Measurements from ENCODE around the gene KCNMA1. TPM values are rescaled to one million over a fixed set of nuclear protein-coding genes. Genes with fewer than 3 reads are reported as not detected.
A peak's percentile ranks its signal among the peaks of the same experiment; 100 is the strongest.

The KCNMA1 gene
- polyA plus RNA-seq, 1 of the 3 experiments (the other 2 are of a cell fraction): 107 TPM

DNA sequence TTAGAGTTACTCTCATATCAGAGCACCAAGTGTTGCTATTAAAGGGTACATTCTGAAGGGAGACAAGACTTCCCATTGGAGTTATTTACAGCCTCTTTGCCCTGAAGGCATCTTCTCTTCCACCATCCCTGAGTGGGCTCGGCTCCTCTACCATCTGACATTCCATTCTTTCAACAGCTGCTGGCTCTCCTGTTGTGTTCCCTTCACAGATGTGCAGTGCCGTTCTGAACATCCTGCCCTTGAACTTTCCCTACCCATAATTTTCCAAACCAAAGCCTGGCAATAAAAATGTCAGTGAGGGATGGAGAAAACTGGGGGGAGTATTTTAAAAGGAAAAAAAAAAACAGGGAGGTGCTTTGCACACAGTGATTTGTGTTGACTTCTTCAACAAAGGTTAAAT lies 392.9 kb downstream of the KCNMA1 start (continued):
- TF ChIP-seq FOSL2 (IDR thresholded peaks at IDR 0.05; ENCODE audit: borderline replicate concordance, low read depth) (no peak), SMC3 (IDR thresholded peaks at IDR 0.05; ENCODE audit: low read depth, low read length) (no peak), NFIC (IDR thresholded peaks at IDR 0.05; ENCODE audit: borderline replicate concordance) (no peak), SIN3A (IDR thresholded peaks at IDR 0.05; ENCODE audit: borderline replicate concordance, low read depth, low read length) (no peak), FOXM1 (IDR thresholded peaks at IDR 0.05; ENCODE audit: low read depth) (no peak)
- TF ChIP-seq, protein P1, sequence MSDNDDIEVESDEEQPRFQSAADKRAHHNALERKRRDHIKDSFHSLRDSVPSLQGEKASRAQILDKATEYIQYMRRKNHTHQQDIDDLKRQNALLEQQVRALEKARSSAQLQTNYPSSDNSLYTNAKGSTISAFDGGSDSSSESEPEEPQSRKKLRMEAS (IDR thresholded peaks at IDR 0.05; ENCODE audit: low read depth): no peak

DNA sequence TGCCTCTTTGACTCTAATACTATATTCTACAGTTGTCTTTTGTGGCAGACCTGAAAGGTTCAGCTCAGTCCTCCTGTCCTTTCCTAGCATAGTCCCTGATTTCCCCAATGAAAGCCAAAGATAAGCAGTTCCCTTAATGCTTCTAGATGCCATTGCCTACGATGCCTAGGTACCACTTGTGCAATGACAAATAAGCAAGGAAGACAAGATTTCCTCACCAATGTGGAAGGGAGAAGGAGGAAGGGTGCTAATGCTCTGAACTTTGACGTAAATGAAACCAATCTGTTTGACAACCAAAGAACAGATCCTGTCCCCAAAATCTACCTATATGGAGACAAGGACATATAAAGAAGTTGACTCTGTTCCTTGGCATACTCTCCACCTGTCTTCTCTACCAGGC lies 393.3 kb downstream of the KCNMA1 start:
- no peak overlapping the region for H3K27ac ChIP-seq (ENCODE audit: low read depth in 2 of 2, low read length in 1 of 2)
- POLR2A ChIA-PET: no interaction called here
- no peaks in the 10 kb centered on the region for H3K9me3 ChIP-seq
- H3K4me2 ChIP-seq: no peak overlapping the region
- H3F3A ChIP-seq (replicated peaks; ENCODE audit: insufficient read depth): peaks cover 12% of the 10 kb centered on the region
- no peaks in the 10 kb centered on the region for H4K20me1 ChIP-seq (ENCODE audit: insufficient read depth)
- no peaks in the 10 kb centered on the region for H3K27me3 ChIP-seq (ENCODE audit: insufficient read depth)
- H3K9me2 ChIP-seq: no peaks in the 10 kb centered on the region
- H3K4me3 ChIP-seq (ENCODE audit: low read depth in 2 of 2, low read length in 1 of 2): no peak overlapping the region
- DNase-seq: no peak
- no peaks in the 10 kb centered on the region for H3K79me2 ChIP-seq (ENCODE audit: insufficient read depth)
- peaks cover 23 to 26% of the 10 kb centered on the region in 2 experiments; a peak in 3 of 4 replicates for H3K4me1 ChIP-seq (ENCODE audit: control insufficient read depth in 1 of 2, insufficient read depth in 2 of 2, low read depth in 1 of 2, low read length in 1 of 2)
- H3K9ac ChIP-seq: no peak overlapping the region
- H3K36me3 ChIP-seq (replicated peaks in 1 of 2; ENCODE audit: control insufficient read depth in 1 of 2, insufficient read depth in 2 of 2, low read length in 1 of 2): peaks cover 5 to 8% of the 10 kb centered on the region in 2 experiments
- H2AFZ ChIP-seq (ENCODE audit: low read depth): no peak overlapping the region
- WGBS (ENCODE audit: low lambda C conversion rate): 84% methylated on average over 2 of the region's 2 CpGs
- CTCF ChIA-PET: interaction anchor here (2.8 to 8.3 kb wide), 2 partner anchors 70 to 395 kb away, joined by 14 to 140 read pairs; partner anchors contain the start of gene KCNMA1
- no peak for TF ChIP-seq MXI1 (IDR thresholded peaks at IDR 0.05; ENCODE audit: low read depth, low read length)

DNA sequence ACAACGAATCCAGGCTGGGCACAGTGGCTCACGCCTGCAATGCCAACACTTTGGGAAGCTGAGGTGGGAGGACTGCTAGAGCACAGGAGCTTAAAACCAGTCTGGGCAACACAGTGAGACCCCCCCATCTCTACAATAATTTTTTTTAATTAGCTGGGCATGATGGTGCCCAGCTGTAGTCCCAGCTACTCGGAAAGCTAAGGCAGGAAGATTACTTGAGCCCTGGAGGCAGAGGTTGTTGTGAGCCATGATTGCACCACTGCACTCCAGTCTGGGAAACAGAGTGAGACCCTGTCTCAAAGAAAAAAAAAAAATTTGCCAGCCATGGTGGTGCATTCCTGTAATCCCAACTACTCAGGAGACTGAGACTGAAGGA lies 396.3 kb downstream of the KCNMA1 start:
- no peak overlapping the region for H2AFZ ChIP-seq (ENCODE audit: low read depth)
- no peaks in the 10 kb centered on the region for H3K79me2 ChIP-seq (ENCODE audit: insufficient read depth)
- 70% methylated on average over 2 of the region's 3 CpGs for WGBS (ENCODE audit: low lambda C conversion rate)
- DNase-seq: no peak
- no peak overlapping the region for H3K4me2 ChIP-seq
- H3K4me1 ChIP-seq (ENCODE audit: control insufficient read depth in 1 of 2, insufficient read depth in 2 of 2, low read depth in 1 of 2, low read length in 1 of 2): peaks cover 19 to 20% of the 10 kb centered on the region in 2 experiments; a peak in 3 of 4 replicates
- no peaks in the 10 kb centered on the region for H3K9me3 ChIP-seq
- ChIA-PET POLR2A (no interaction called here), CTCF (interaction anchor here (0.9 to 4.0 kb wide), 5 partner anchors 11 to 400 kb away, joined by 3 to 38 read pairs (median 10); no protein-coding TSS in a partner anchor)
- no peaks in the 10 kb centered on the region for H3K27me3 ChIP-seq (ENCODE audit: insufficient read depth)
- peak overlapping the region in 1 of 2 experiments; percentile 60; a peak in 1 of 4 replicates for H3K27ac ChIP-seq (ENCODE audit: low read depth in 2 of 2, low read length in 1 of 2)
- no peak overlapping the region for H3K4me3 ChIP-seq (ENCODE audit: low read depth in 2 of 2, low read length in 1 of 2)
- peaks cover 12% of the 10 kb centered on the region for H3F3A ChIP-seq (replicated peaks; ENCODE audit: insufficient read depth)
- H4K20me1 ChIP-seq (ENCODE audit: insufficient read depth): no peaks in the 10 kb centered on the region
- H3K9me2 ChIP-seq: no peaks in the 10 kb centered on the region
- no peak overlapping the region for H3K9ac ChIP-seq
- peaks cover 0 to 3% of the 10 kb centered on the region in 2 experiments for H3K36me3 ChIP-seq (replicated peaks in 1 of 2; ENCODE audit: control insufficient read depth in 1 of 2, insufficient read depth in 2 of 2, low read length in 1 of 2)
- TF ChIP-seq CHD2 (IDR thresholded peaks at IDR 0.05; ENCODE audit: low read length, partially characterized antibody) (no peak), GATA2 (CRISPR knock-in tag; IDR thresholded peaks at IDR 0.05) (no peak; the same call in 1 of the 2 replicates), FOXM1 (IDR thresholded peaks at IDR 0.05; ENCODE audit: low read depth) (no peak), RFX5 (IDR thresholded peaks at IDR 0.05; ENCODE audit: low read length) (no peak), RXRA (IDR thresholded peaks at IDR 0.05; ENCODE audit: borderline replicate concordance, low read depth) (no peak), TEAD4 (IDR thresholded peaks at IDR 0.05; ENCODE audit: borderline replicate concordance, insufficient read depth) (no peak), YY1 (IDR thresholded peaks at IDR 0.05; ENCODE audit: low read depth) (no peak), JUND (IDR thresholded peaks at IDR 0.05) (no peak), ELF1 (IDR thresholded peaks at IDR 0.05) (no peak), MEF2A (IDR thresholded peaks at IDR 0.05; ENCODE audit: borderline replicate concordance, low read depth) (no peak), TCF12 (IDR thresholded peaks at IDR 0.05) (no peak)
- TF ChIP-seq, protein P2, sequence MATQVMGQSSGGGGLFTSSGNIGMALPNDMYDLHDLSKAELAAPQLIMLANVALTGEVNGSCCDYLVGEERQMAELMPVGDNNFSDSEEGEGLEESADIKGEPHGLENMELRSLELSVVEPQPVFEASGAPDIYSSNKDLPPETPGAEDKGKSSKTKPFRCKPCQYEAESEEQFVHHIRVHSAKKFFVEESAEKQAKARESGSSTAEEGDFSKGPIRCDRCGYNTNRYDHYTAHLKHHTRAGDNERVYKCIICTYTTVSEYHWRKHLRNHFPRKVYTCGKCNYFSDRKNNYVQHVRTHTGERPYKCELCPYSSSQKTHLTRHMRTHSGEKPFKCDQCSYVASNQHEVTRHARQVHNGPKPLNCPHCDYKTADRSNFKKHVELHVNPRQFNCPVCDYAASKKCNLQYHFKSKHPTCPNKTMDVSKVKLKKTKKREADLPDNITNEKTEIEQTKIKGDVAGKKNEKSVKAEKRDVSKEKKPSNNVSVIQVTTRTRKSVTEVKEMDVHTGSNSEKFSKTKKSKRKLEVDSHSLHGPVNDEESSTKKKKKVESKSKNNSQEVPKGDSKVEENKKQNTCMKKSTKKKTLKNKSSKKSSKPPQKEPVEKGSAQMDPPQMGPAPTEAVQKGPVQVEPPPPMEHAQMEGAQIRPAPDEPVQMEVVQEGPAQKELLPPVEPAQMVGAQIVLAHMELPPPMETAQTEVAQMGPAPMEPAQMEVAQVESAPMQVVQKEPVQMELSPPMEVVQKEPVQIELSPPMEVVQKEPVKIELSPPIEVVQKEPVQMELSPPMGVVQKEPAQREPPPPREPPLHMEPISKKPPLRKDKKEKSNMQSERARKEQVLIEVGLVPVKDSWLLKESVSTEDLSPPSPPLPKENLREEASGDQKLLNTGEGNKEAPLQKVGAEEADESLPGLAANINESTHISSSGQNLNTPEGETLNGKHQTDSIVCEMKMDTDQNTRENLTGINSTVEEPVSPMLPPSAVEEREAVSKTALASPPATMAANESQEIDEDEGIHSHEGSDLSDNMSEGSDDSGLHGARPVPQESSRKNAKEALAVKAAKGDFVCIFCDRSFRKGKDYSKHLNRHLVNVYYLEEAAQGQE (IDR thresholded peaks at IDR 0.05; ENCODE audit: low read depth, low read length): no peak
- TF ChIP-seq, protein P3, sequence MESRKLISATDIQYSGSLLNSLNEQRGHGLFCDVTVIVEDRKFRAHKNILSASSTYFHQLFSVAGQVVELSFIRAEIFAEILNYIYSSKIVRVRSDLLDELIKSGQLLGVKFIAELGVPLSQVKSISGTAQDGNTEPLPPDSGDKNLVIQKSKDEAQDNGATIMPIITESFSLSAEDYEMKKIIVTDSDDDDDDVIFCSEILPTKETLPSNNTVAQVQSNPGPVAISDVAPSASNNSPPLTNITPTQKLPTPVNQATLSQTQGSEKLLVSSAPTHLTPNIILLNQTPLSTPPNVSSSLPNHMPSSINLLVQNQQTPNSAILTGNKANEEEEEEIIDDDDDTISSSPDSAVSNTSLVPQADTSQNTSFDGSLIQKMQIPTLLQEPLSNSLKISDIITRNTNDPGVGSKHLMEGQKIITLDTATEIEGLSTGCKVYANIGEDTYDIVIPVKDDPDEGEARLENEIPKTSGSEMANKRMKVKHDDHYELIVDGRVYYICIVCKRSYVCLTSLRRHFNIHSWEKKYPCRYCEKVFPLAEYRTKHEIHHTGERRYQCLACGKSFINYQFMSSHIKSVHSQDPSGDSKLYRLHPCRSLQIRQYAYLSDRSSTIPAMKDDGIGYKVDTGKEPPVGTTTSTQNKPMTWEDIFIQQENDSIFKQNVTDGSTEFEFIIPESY (IDR thresholded peaks at IDR 0.05; ENCODE audit: borderline replicate concordance, low read depth): no peak
- TF ChIP-seq, protein P4, sequence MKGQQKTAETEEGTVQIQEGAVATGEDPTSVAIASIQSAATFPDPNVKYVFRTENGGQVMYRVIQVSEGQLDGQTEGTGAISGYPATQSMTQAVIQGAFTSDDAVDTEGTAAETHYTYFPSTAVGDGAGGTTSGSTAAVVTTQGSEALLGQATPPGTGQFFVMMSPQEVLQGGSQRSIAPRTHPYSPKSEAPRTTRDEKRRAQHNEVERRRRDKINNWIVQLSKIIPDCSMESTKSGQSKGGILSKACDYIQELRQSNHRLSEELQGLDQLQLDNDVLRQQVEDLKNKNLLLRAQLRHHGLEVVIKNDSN (IDR thresholded peaks at IDR 0.05; ENCODE audit: borderline replicate concordance, low read depth): no peak
- TF ChIP-seq, protein P5, sequence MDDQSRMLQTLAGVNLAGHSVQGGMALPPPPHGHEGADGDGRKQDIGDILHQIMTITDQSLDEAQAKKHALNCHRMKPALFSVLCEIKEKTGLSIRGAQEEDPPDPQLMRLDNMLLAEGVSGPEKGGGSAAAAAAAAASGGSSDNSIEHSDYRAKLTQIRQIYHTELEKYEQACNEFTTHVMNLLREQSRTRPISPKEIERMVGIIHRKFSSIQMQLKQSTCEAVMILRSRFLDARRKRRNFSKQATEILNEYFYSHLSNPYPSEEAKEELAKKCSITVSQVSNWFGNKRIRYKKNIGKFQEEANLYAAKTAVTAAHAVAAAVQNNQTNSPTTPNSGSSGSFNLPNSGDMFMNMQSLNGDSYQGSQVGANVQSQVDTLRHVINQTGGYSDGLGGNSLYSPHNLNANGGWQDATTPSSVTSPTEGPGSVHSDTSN (IDR thresholded peaks at IDR 0.05): no peak

All from SK-N-SH (cell line).